HK-2 (cell line): Measurements from ENCODE around the gene SLC6A9.

Experiments used
- DNase-seq: peaks from one replicate; pipeline ENCODE4 v3.0.0-alpha.2; 2018; ENCODE audit not compliant: unreplicated experiment

SLC6A9 gene

GRCh38 chr1:44002165-44002564 is 29.1 kb downstream of the SLC6A9 start:
- DNase-seq: no peak

GRCh38 chr1:44000122-44000665 is 31.1 kb downstream of the SLC6A9 start:
- no peak for DNase-seq

- DNase-seq: no peak
Measured at GRCh38 chr1:43999455-43999854, 31.8 kb downstream of the SLC6A9 start.

GRCh38 chr1:43998000-43998378 is 33.3 kb downstream of the SLC6A9 start:
- DNase-seq: no peak

GRCh38 chr1:43997295-43997999 is 33.8 kb downstream of the SLC6A9 start:
- DNase-seq: no peak

- DNase-seq: no peak
Measured at GRCh38 chr1:43996733-43997115, 34.5 kb downstream of the SLC6A9 start.

GRCh38 chr1:43995984-43996732 is 35.1 kb downstream of the SLC6A9 start:
- DNase-seq: no peak

GRCh38 chr1:43994794-43995790 is 36.2 kb downstream of the SLC6A9 start:
- DNase-seq: peak; percentile 39

GRCh38 chr1:43994071-43994470 is 37.2 kb downstream of the SLC6A9 start:
- no peak for DNase-seq

GRCh38 chr1:43993206-43993914 is 37.9 kb downstream of the SLC6A9 start:
- DNase-seq: no peak

GRCh38 chr1:43992232-43992995 is 38.8 kb downstream of the SLC6A9 start:
- no peak for DNase-seq

- DNase-seq: peak; percentile 91
Measured at GRCh38 chr1:43991476-43992231, 39.6 kb downstream of the SLC6A9 start, which contains the start of gene CCDC24. Gene CCDC24, plus strand, starts transcription at chr1:43991599. Its CDS starts 280 bp downstream, at chr1:43991879.

GRCh38 chr1:43991200-43991475 is 40.1 kb downstream of the SLC6A9 start:
- DNase-seq: no peak

- DNase-seq: peak; percentile 38
Measured at GRCh38 chr1:43990271-43991199, 40.7 kb downstream of the SLC6A9 start.

- no peak for DNase-seq
Measured at GRCh38 chr1:43987159-43987902, 43.9 kb downstream of the SLC6A9 start.

GRCh38 chr1:43986712-43987111 is 44.5 kb downstream of the SLC6A9 start:
- no peak for DNase-seq

- no peak for DNase-seq
Measured at GRCh38 chr1:43985984-43986595, 45.2 kb downstream of the SLC6A9 start.

- no peak for DNase-seq
Measured at GRCh38 chr1:43984855-43985254, 46.4 kb downstream of the SLC6A9 start.
